RWPE1 (cell line): ENCODE results near the gene GPR55.

Experiments used
- CTCF ChIA-PET: fragments of 350-600 bp; sonication (Branson Sonifier 250); formaldehyde crosslinking; extraction: SDS; loops from one replicate; lab custom pipeline; 2021; lab: Yijun Ruan, JAX
- POLR2A ChIA-PET: fragments of 400-600 bp; formaldehyde crosslinking; extraction: SDS; loops from one replicate; lab custom pipeline; 2020; ENCODE audit warnings: antibody characterized with exemption; ENCODE audit not compliant: low non-redundant PET; lab: Yijun Ruan, JAX
- DNase-seq: peaks from one replicate; pipeline ENCODE4 v3.0.0; 2012; ENCODE audit warnings: low spot score
- H3K27ac ChIP-seq: fragments of 450-650 bp; 2 replicates; pipeline ENCODE4 v1.5.1; 2017
- CTCF ChIP-seq: fragments of 450-650 bp; conservative IDR thresholded peaks from 2 replicates; pipeline ENCODE4 v1.5.1; 2017; ENCODE audit warnings: low read depth, mild to moderate bottlenecking

GPR55 gene

GRCh38 chr2:230898016-230898712 is 26.9 kb downstream of the GPR55 start:
- POLR2A ChIA-PET, result no interaction called here
- CTCF ChIA-PET, result interaction anchor here (0.6 kb wide), 1 partner anchor 159 kb away, joined by 3 read pairs; no protein-coding TSS in a partner anchor
- no peak for DNase-seq
- TF ChIP-seq CTCF, result no peak
- H3K27ac ChIP-seq, result no peak overlapping the region

- POLR2A ChIA-PET, result no interaction called here
Observed at GRCh38 chr2:230896346-230897115, 28.5 kb downstream of the GPR55 start.

GRCh38 chr2:230895536-230896345 is 29.3 kb downstream of the GPR55 start:
- ChIA-PET POLR2A (no interaction called here), CTCF (interaction anchor here (0.6 to 2.2 kb wide), 2 partner anchors 54 to 91 kb away, joined by 3 to 9 read pairs; no protein-coding TSS in a partner anchor)
- no peak for TF ChIP-seq CTCF
- no peak overlapping the region for H3K27ac ChIP-seq
- DNase-seq, result no peak

More at GRCh38 chr2:230896346-230897115, 28.5 kb downstream of the GPR55 start:
- CTCF ChIA-PET, result interaction anchor here (0.6 to 2.2 kb wide), 3 partner anchors 50 to 90 kb away, joined by 3 to 9 read pairs (median 3); no protein-coding TSS in a partner anchor
- H3K27ac ChIP-seq, result no peak overlapping the region
- no peak for DNase-seq
- TF ChIP-seq CTCF, result no peak

DNA sequence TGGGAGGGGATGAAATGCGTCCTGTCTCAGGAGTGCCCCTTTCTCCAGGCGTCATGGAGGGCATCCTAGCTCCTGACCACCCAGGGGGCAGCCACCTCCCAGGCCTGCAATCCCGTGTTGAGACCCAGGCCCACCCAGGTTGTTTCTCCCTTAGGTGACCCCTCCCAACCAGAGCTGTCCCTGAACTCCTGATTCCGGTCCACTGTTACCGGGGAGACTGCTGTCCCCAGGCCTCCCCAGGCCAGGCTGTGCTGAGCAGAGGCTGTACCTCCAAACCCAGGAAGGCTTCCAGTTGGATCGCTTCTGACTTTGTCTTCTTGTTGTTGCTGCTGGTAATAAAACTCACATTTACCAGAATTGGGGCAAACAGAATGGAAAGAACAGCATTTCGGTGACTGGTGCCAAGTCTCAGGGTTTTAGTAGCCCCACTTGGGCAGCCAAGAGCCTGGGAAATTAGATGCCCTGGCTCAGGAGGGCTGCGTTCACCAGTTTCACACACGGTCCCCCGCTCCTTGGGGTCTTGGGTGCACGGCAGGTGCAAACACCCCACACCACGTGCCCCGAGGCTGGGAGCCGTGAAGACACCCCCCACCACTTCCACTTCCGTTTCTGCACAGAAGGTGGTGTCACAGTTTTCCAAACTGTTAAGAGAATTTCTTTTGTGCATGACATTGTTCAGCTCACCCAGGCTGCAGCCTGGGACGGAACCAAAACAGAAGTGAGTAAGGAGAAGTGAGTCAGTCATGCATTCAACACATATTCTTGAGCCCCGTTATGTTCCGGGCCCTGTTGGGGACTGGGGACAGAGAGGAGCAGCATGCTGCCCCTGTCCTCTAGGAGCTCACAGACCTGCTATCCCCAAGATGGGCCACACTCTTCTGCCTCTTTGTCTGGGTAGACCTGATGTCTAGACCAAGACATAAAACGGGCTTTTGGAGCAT is 30.9 kb downstream of the GPR55 start:
- no peak overlapping the region for H3K27ac ChIP-seq
- POLR2A ChIA-PET, result no interaction called here

DNA sequence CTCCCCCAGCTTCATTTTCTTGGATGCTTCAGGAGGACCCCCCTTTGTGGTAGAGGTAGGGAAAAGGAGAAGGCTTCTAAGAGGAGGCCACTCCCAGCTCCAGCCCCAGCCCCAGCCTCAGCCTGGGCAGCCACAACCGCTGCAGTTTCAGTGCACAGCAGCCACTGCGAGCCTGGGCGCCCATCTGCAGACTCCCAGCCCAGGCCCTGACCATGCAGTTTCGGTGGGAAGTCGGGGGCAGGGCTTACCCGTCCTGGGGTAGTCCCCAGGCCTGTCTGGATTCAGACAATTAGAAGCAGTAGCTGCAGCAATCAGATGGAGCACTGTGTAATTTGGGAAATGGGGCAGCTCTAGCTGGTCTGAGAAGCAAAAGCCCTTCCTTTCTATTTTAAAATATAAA is 31.7 kb downstream of the GPR55 start:
- no peak for TF ChIP-seq CTCF
- ChIA-PET CTCF (no interaction called here), POLR2A (no interaction called here)
- H3K27ac ChIP-seq, result no peak overlapping the region
- DNase-seq, result no peak

More for the DNA sequence above, 30.9 kb downstream of the GPR55 start:
- no peak for DNase-seq
- CTCF ChIA-PET, result no interaction called here
- TF ChIP-seq CTCF, result no peak
